Tongue (tissue), 2 donors: Measurements from ENCODE around the gene EHMT1. TPM values are rescaled to one million over a fixed set of nuclear protein-coding genes. Genes with fewer than 3 reads are reported as not detected.
A peak's percentile ranks its signal among the peaks of the same experiment; 100 is the strongest.
"Not testable (repeated sequence)": the region's sequence is repeated elsewhere in the genome, so short reads cannot be mapped to it uniquely, and the experiment has no call there.

Source experiments
- DNase-seq: peaks from one replicate; pipeline ENCODE4 v3.0.0-alpha.2; 2015
- total RNA-seq: library from RNA; depleted of rRNA; stranded (reverse); fragments of >200 nt; gene quantifications from one replicate; pipeline ENCODE4 v1.2.3, GENCODE V29; 2014

Gene EHMT1
- total RNA-seq, 1 donor from 2014 or later: 70.3 TPM

GRCh38 chr9:137873408-137873807, 254.6 kb downstream of the EHMT1 start:
- no peak for DNase-seq

- no peak for DNase-seq
Measured at GRCh38 chr9:137873858-137874362, 255.1 kb downstream of the EHMT1 start.

DNA sequence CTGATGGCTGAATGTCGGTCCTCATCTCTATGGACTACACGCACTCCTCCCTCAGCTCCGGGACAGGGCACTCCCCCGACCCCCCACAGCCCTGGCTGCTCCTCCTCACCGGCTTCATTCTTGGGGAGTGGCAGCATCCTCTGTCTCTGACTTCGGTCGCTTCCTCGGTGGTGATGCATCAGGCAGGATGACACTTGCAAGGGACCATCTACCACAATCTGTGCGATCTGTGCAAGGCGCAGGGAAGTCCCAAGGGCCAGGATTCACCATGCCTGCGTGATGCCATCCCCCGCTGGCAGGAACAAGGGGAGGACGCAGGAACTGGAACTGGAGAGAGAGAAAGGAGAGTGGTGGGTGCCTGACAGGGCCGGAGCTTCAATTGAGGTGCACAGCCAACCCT, 256.5 kb downstream of the EHMT1 start:
- no peak for DNase-seq

DNA sequence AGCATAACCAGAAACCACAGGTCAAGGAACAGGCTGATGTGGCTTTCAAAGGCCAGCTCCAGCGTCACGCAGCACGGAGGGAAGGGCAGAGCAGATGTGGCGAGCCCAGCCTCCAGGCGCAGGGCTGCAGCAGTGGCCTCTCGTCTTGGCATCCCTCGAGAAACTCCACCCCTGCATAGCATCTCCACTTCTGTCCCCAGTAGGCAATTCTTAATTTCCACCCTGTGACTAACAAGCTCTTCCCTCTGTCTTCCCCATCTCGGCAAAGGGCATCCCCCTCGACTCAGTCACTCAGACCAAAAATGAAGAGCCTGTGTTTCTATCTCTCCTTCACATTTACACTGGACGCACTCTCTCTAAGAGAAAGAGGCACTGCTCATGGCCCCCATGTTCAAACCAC, 257.0 kb downstream of the EHMT1 start:
- DNase-seq: no peak

GRCh38 chr9:137876269-137876668, 257.5 kb downstream of the EHMT1 start:
- no peak for DNase-seq

DNA sequence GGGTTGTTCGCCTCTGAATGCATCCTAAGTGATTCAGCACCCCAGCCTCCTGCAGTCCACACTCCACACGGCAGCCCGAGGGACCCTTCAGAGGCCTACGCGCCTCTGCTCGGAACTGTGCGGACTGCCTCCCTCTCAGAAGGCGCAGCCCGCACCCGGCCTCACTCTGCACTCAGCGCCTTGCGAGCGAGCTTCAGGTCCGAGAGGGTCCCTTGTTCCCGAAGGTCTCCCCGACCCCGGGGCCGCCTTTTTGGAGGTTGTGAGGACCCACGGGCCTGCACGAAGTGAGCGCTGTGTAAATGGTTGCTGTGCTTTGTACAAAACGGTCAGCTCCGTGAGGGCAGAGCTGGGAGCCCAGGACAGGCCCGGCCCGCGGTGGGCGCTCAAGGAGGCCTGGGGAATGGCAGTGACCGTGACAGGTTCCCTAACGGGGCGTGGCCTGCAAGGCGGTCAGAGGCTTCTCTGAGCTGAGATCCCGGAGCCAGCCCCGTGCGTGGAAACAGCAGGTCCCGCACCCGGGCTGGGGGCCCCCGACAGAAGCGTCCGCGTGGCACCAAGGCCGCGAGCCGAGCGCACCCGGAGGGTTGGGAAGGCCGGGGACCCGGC, 258.1 kb downstream of the EHMT1 start:
- DNase-seq: no peak

- peak; percentile 10 for DNase-seq
Measured at GRCh38 chr9:137877506-137878122, 258.8 kb downstream of the EHMT1 start, which contains the start of gene CACNA1B. TSS of gene CACNA1B (plus strand) at chr9:137877782. CDS start at chr9:137877934, 152 bp downstream.

DNA sequence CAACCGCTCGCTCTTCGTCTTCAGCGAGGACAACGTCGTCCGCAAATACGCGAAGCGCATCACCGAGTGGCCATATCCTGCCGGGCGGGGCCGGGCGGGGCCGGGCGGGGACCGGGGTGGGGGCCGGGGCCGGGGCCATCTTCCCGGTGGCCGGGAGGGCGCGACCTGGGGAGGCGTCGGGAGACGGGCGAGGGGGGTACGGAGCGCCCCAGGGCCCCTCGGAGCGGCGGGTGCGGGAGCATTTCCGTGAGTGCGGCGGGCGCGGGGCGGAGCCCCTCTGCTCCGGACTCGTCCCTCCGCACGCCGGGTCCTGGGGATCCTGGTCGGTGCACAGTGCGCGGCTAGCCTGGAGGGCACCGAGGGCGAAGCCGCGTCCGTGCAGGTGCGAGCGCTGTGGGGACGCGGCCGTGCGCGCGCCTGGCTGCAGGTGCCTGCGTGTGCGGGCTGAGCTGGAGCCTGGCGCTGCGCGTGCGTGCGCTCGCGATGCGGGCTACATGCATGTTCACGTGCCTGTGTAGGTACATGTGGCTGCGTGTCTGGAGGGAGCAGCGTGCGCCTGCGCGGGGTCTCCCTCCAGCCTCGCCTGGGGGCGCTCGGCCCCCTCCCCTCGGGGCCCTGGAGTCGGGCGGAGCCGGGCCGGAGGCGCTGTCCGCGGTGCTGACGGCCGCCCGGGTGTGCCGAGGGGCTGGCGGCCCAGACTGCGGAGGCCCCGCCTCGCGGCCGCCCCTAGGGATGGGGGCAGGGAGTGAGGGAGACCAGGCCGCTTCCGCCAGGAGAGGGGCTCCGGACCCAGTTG, 259.5 kb downstream of the EHMT1 start:
- peak; percentile 78 for DNase-seq

GRCh38 chr9:137879052-137879451, 260.2 kb downstream of the EHMT1 start:
- DNase-seq: no peak

GRCh38 chr9:137879566-137880150, 260.9 kb downstream of the EHMT1 start:
- DNase-seq: no peak

GRCh38 chr9:137880160-137880975, 261.6 kb downstream of the EHMT1 start:
- no peak for DNase-seq

- no peak for DNase-seq
Measured at GRCh38 chr9:137880976-137881530, 262.2 kb downstream of the EHMT1 start.

- DNase-seq: no peak
Measured at GRCh38 chr9:137881591-137882505, 263.0 kb downstream of the EHMT1 start.

DNA sequence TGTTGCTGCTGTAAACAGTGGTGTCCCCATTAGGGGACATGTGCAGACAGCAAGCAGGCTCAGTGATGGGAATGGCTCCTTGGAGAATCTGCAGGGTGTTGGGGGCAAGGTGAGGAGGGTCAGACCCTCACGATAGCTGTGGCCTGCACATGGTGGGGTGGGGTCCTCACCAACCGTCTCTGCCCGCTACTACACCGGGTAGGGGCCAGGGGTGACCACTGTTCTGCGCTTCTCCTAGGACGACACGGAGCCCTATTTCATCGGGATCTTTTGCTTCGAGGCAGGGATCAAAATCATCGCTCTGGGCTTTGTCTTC, 263.7 kb downstream of the EHMT1 start:
- no peak for DNase-seq

GRCh38 chr9:137883977-137884376, 265.2 kb downstream of the EHMT1 start:
- not testable (repeated sequence) for DNase-seq

DNA sequence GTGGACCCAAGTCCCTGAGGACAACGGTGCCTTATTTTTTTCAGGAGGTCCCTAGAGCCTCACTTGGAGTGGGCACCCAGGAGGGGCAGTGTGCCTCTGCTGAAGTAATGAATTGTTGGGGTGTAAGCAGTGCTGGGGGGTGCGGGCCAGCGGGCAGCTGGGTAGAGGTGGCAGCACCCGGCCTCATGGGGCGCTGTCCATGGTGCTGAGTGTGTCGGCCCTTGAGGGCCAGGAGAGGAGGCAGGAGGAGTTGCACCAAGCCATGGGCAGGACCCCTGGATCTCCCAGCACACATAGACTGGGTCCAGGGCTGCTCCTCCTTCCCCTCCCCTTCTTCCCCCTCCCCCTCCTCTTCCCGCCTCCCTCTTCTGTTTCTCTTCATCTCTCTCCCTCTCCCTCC, 265.7 kb downstream of the EHMT1 start:
- DNase-seq: peak; percentile 15

- not testable (repeated sequence) for DNase-seq
Measured at GRCh38 chr9:137885121-137885520, 266.3 kb downstream of the EHMT1 start.
